ENCODE data around the gene CYYR1.

CYYR1 gene

DNA sequence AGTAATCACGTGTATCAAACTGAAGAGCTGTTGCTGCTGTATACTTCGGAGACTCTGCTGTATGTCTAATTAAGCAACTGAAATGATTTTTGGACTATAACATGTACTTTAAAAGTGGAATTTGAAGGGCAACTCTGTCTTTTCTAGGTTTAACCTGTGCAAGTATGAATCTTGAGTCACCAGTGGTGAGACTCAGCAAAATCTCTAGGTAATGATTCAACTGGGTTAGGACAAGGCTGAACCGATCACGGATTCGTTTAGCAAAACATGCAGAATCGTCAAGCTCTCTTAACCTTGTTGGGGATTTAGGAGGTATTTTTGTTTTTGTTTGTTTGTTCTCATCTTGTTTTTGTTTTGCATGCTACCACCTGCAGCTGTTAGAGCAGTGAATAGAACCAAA, 149.6 kb downstream of the CYYR1 start:
- DNase-seq, result no peak

DNA sequence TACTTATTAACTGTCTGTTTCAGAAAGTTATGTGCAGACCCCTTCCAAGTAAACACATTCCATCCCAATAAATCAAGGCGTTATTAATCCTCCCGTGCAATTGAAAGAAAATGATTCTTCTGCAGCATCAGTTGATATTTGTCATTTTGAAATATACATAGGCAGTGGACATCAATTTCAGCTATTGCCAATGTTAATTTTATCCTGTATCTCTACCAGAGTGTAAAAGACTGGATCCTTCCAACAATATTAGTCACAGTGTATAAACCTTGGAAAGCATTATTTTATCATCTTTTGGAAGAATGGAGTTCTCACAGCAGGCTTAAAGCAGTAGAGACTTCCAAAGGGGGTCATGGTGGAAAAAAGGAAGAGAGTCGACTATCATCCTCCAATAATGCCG, 150.4 kb downstream of the CYYR1 start:
- DNase-seq, result no peak

DNA sequence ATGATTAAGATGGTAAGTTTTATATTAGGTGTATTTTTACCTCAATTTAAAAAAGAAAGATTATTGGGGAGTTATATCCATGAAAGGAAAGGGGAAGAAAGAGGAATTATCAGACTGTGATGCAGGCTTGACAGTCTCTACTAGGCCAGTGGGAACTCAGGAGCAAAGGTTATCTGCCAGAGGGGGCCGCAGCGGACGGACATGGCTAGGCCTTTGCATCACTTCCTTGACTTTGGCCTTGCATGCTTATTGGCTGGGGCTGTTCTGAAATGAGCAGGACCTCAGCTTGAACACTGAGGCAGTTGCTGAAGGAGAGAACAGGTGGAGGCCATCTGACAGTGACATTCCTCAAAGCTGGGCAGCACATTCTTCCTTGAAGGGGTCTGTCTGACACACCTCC, 150.9 kb downstream of the CYYR1 start:
- DNase-seq, result no peak

GRCh38 chr21:26421724-26422123, 151.4 kb downstream of the CYYR1 start:
- no peak for DNase-seq

All from amniotic stem cell (primary cell).